WI38 (cell line): Measurements from ENCODE around the gene PLA2R1.

Experiments
- H3K4me3 ChIP-seq: 2 replicates; pipeline ENCODE4 v1.5.1; 2011; ENCODE audit warnings: low read depth, mild to moderate bottlenecking, control low read depth, low read length
- TF ChIP-seq, protein P1 (sequence below): IDR thresholded peaks from 2 replicates; pipeline ENCODE4 v1.5.1; 2012; ENCODE audit warnings: low read depth, mild to moderate bottlenecking, control low read depth, low read length

PLA2R1 gene

DNA sequence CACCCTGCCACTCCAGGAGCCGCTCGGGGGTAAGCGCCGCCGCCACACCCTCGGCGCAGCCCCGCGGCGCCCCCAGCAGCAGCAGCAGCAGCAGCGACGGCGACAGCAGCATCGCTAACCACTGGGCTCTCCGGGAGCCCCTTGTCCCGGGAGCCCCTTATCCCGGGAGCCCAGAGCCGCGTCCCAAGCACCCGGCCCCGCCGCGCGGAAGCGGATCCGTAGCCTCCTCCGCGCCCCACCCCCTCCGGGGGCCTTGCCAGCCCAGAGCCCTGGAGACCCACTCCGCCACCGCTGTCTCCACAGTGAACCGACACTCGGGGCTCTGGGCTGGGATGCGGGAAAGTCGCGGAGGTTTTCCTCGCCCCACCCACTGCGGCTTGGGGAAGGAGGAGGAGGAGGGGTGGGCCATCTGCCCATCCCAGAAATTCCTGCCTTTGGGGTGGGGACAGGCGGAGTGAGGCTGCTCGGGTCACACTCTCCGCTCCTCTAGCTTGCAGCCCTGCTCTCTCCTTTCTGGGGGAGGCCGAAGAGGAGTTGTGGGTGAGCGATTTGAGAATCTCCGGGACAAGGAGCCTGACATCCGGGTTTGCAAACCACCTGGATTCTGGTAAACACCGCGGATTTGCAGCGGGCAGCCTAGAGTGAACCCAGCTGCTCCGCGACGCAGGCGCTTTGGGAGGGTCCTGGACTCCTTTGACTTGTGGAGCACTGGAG lies at the start of gene PLA2R1:
Gene PLA2R1, minus strand, starts transcription at position 324 of the 714 bp plus-strand sequence. Its CDS starts 212 bp downstream, at position 112.
- H3K4me3 ChIP-seq, result peak within 1 kb of the TSS; percentile 70

DNA sequence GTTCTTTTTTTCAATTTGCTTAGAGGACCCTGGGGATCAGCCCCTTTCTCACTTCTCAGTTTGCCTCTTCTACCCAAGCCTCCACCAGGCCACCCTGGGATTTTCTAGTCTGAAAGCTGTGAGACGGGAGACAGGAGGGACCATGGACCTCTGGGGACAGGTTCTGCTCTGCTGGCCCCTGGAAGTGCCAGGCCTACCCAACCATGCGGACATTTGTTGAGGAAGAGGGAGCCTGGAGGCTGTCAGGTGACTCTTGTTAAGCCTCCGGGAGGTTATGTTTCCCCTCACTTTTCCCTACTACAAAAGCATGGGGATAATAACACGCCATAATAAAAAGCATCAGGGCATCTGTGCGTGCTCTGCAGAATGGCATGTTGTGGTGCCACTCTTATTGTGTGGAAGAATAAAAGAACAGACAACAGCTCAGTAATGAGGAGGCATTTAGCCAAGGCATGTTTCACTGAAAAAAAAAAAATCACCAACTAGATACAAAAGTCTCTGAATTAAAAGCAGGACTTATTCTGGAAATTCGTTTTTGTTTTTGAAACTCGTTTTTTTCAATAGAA lies 48.3 kb upstream of the PLA2R1 start:
- no peak overlapping the region for H3K4me3 ChIP-seq
- TF ChIP-seq, protein P1, sequence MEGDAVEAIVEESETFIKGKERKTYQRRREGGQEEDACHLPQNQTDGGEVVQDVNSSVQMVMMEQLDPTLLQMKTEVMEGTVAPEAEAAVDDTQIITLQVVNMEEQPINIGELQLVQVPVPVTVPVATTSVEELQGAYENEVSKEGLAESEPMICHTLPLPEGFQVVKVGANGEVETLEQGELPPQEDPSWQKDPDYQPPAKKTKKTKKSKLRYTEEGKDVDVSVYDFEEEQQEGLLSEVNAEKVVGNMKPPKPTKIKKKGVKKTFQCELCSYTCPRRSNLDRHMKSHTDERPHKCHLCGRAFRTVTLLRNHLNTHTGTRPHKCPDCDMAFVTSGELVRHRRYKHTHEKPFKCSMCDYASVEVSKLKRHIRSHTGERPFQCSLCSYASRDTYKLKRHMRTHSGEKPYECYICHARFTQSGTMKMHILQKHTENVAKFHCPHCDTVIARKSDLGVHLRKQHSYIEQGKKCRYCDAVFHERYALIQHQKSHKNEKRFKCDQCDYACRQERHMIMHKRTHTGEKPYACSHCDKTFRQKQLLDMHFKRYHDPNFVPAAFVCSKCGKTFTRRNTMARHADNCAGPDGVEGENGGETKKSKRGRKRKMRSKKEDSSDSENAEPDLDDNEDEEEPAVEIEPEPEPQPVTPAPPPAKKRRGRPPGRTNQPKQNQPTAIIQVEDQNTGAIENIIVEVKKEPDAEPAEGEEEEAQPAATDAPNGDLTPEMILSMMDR, result no peak

More for the DNA sequence above, at the start of gene PLA2R1:
- TF ChIP-seq, protein P1, result no peak

DNA sequence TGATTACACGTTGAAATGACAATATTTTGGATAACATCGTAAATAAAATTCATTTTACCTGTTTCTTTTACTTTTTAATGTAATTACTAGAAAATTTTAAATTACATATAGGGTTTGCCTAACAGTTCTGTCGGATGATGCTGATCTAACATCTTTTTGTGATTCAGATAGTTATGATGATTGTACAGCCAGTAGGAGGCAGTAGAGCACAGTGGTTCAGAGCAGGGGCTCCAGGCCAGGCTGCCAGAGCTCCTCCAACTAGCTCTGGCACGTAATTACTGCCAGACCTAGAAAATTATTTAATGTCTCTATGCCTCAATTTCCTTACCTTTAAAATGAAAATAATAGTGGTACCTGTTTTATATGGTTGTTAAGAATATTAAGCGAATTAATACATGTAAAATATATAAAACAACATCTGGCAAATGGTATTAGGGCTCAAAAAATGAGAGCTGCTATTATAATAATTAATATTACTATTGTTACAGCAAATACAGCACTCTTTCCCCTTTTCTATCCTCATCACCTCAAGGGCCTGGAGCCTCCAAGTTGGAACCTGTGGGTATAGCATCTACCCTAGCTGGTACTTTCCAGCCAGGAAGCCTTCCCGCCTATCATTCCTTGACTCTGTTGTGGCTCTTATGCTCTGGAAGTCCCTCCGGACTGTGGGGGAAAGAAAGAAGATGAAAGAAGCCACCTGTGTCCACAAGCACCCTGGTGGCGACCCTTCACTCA lies 47.7 kb upstream of the PLA2R1 start:
- TF ChIP-seq, protein P1, result peak; percentile 49
- no peak overlapping the region for H3K4me3 ChIP-seq

DNA sequence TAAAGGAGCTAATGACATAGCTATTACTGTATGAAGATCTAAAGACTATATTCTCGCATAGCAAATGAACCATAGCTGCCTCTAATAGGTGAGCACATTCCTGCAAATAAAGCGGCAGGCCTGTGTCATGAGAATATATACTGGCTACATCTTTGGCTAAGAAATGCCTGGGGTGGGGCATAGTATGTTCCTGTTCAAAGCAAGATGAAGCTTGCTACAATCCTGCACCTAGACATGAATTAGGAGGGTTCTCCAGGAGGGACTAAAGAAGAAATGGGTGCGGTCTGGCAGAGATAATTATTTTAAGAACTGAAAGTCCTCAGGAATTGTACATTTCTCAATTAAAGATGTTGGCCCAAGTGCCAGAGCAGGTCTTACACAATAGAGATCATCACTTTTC lies 46.8 kb upstream of the PLA2R1 start:
- H3K4me3 ChIP-seq, result no peak overlapping the region
- TF ChIP-seq, protein P1, result no peak

DNA sequence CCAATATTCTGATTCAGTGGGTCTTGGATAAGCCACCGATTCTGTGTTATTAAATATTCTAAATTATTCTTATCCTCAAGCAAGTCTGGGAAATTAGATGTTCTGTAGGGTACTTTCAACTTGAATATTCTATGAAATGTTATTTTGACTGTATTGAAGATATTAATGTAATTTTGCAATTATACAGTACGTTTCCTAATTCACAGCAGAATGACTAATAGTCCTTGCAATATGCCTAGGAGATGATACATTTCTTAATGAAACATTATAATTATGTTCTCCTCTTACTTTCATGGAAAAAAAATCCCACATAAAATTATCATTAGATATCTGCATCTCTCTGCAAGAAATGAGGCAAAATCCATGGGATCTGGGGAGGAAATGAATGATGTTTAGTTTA lies 46.2 kb upstream of the PLA2R1 start:
- TF ChIP-seq, protein P1, result no peak
- no peak overlapping the region for H3K4me3 ChIP-seq

DNA sequence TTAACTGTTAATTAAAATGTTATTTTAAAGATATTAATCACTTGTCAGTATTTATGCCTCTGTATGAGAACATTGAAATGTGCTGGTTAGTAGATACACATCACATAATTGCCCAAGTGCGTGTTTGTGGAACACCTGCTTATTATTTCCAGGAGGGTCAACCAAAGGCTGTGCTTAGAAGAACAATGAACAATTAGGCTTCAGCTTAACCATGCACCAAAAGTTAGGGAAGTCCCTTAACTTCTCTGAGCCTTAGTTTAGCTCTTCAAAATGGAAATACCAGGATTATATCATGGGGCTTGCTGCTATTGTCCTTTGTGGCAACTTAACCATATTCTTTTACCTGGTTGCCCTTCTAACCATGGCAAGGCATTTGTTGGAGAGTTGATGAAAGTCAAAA lies 43.0 kb upstream of the PLA2R1 start:
- H3K4me3 ChIP-seq, result no peak overlapping the region
- TF ChIP-seq, protein P1, result no peak

DNA sequence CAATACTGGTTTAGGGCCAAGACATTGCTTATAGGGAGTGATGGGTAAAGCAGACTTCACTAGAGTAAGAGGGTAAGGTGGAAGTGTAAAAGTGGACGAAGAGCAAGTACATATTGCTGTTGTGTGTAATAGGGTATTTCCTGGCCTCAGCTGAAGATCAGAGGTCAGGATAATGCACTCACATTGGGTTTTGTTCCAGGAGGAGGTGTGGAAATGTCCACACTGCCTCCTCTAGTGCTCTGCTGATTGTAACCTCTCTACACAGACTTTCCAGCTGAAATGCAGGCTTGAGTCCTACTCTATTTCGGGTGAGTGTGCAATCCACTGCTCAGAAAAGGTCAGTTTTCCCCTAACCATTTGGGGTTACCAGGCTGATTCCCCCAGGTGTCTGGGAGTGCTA lies 41.7 kb upstream of the PLA2R1 start:
- no peak overlapping the region for H3K4me3 ChIP-seq
- TF ChIP-seq, protein P1, result no peak
